ENCODE measurements around the gene S100A6.
"Not testable (repeated sequence)": the region's sequence is repeated elsewhere in the genome, so short reads cannot be mapped to it uniquely, and the experiment has no call there.

The S100A6 gene

DNA sequence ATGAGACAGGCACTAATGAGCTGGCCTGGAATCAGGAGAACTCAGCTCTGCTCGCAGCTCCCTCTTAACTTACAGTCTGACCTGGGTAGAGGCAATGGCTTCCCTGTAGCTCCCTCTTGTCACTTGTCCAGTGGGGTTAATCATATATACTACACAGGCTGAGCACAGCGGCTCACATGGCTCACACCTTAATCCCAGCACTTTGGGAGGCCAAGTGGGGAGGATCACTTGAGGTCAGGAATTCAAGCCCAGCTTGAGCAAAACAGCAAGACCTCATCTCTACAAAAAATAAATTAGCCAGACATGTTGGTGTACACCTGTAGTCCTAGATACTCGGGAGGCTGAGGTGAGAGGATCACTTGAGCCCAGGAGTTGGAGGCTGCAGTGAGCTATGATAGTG is 4.2 kb downstream of the S100A6 start:
- no peak for DNase-seq (ENCODE audit: low spot score)

- DNase-seq (ENCODE audit: low spot score) = no peak
Observed at GRCh38 chr1:153527683-153528040, 8.1 kb downstream of the S100A6 start.

- no peak for DNase-seq (ENCODE audit: low spot score)
Observed at GRCh38 chr1:153527023-153527682, 8.6 kb downstream of the S100A6 start.

DNA sequence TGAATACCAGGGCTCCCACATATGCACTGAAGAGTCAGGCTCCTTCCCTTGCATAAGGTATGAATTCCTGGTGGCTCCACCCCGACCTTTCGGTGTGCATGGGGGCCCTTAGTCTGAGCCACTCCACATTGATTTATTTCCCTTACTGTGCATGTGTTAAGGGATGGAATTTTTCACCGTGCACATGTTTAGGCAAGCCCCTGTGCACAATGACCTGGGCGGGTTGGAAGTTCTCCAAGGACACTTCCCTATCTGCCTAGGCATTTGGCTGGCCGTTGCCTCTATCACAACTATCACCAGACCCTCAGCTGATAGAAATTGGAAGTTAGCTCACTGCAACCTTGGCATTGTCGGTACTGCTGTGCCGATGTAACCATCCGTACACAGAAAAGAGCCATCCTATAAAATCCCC is 9.7 kb downstream of the S100A6 start:
- DNase-seq (ENCODE audit: low spot score) = no peak

- no peak for DNase-seq (ENCODE audit: low spot score)
Observed at GRCh38 chr1:153525088-153525728, 10.6 kb downstream of the S100A6 start.

- not testable (repeated sequence) for DNase-seq (ENCODE audit: low spot score)
Observed at GRCh38 chr1:153522353-153523048, 13.3 kb downstream of the S100A6 start.

DNA sequence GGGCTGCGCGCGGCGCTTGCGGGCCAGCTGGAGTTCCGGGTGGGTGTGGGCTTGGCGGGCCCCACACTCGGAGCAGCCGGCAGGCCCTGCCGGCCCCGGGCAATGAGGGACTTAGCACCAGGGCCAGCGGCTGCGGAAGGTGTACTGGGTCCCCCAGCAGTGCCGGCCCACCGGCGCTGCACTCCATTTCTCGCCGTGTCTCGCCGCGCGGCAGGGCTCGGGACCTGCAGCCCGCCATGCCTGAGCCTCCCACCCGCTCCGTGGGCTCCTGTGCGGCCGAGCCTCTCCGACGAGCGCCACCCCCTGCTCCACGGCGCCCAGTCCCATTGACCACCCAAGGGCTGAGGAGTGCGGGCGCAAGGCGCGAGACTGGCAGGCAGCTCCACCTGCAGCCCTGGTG is 14.0 kb downstream of the S100A6 start:
- not testable (repeated sequence) for DNase-seq (ENCODE audit: low spot score)

GRCh38 chr1:153520818-153521476 is 14.8 kb downstream of the S100A6 start:
- no peak for DNase-seq (ENCODE audit: low spot score)

GRCh38 chr1:153520137-153520691 is 15.6 kb downstream of the S100A6 start:
- not testable (repeated sequence) for DNase-seq (ENCODE audit: low spot score)

DNA sequence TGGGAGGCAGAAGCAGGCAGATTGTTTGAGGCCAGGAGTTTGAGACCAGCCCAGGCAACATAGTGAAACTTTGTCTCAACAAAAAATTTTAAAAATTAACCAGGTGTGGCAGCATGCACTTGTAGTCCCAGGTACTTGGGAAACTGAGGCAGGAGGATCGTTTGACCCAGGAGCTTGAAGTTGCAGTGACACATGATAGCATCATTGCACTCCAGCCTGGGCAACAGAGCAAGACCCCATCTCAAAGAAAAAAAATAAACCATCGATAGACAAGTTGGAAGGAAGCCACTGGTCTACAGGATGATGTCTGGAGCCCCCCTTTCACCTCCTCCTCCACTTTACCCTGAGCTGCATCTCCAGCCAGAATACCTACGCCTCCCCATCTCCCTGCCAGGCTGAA is 16.5 kb downstream of the S100A6 start:
- no peak for DNase-seq (ENCODE audit: low spot score)

GRCh38 chr1:153515504-153516394 is 20.0 kb downstream of the S100A6 start:
- DNase-seq (ENCODE audit: low spot score) = no peak

- DNase-seq (ENCODE audit: low spot score) = no peak
Observed at GRCh38 chr1:153513666-153514065, 22.1 kb downstream of the S100A6 start.

GRCh38 chr1:153513023-153513422 is 22.8 kb downstream of the S100A6 start:
- DNase-seq (ENCODE audit: low spot score) = no peak

- DNase-seq (ENCODE audit: low spot score) = peak; percentile 86
Observed at GRCh38 chr1:153510984-153511410, 24.8 kb downstream of the S100A6 start.

DNA sequence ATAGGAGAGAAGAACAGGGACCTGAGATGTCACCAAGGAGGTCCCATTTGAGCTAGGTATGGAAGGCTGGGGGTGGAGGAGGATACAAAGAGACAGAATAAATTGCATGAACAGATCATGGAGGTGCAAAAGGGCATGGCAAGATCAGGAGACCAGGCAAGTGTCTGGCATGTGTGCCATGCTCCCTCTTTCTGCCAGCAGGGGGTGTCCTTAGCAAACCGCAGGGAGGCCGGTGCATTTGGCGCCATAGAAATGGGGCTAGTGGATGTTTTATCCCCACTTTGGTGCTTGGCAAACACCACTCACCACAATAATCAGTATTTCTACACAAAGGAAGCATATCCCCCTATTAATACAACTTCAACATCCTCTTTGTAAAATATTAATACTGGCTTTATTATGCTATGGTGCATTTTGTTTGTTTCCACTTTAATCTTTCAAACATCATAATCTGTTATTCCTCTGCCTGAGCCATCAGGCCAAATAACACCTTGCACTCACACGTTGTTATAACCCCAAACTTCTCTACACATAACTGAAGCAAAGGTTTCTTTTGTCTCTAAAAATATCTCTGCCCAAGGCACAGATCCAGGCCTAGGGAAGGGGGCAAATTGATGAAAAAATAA is 25.9 kb downstream of the S100A6 start:
- peak; percentile 37 for DNase-seq (ENCODE audit: low spot score)

GRCh38 chr1:153509036-153509435 is 26.8 kb downstream of the S100A6 start:
- no peak for DNase-seq (ENCODE audit: low spot score)

DNA sequence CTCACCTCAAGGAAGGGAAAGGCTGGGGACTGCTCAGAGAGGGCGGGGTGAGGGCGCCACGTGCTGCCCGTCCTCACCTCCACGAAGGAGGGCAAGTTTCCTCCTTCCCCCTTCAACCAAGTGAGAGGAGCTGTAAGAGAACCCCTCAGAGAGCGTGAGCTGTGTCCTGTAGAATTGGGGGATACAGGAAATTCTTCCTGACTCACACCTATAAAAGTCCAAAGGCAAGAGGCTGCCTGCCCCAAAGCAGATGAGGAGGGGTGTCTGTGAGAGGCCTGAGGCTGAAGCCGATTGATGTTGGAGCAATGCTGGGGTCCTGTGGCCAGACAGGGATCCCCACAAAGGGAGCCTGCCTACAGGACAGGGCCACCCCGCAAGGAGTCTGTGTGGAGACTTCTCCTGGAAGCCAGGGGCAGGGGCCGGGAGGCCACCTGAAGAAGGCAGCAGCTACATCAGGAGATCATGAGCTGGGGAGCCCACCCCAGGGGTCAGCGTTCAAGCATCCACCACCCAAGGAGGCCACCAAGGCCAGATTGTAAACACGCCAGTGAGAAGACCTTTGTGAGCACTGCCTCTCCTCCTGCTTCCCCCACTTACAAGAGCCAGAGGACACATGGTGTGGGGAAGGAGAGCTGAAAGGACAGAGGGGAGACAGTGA is 27.7 kb downstream of the S100A6 start:
- DNase-seq (ENCODE audit: low spot score) = no peak

GRCh38 chr1:153506831-153507413 is 28.9 kb downstream of the S100A6 start:
- DNase-seq (ENCODE audit: low spot score) = peak; percentile 88

GRCh38 chr1:153506386-153506785 is 29.4 kb downstream of the S100A6 start:
- DNase-seq (ENCODE audit: low spot score) = no peak

DNA sequence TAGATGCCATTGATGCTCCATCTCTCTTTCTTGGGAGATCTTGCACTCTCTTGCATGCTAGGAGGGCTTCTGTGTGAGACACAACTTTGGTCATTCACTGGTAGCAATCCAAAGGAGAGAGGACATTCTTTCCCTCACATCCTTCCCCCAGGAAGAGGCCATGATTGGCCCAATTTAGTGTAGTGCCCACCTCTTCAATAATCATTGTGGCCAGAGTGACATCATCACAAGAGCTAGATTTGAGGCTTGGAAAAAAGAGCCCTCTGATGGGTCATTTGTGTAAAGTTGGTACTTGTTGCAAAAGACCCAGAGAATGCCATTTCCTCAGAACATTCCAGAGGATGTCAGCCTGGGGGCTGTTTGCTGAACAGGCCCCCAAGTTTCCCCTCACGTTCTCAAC is 30.2 kb downstream of the S100A6 start:
- DNase-seq (ENCODE audit: low spot score) = no peak

Data from AG08396 (cell line).